ENCODE data around the gene SNX5.

Gene SNX5

DNA sequence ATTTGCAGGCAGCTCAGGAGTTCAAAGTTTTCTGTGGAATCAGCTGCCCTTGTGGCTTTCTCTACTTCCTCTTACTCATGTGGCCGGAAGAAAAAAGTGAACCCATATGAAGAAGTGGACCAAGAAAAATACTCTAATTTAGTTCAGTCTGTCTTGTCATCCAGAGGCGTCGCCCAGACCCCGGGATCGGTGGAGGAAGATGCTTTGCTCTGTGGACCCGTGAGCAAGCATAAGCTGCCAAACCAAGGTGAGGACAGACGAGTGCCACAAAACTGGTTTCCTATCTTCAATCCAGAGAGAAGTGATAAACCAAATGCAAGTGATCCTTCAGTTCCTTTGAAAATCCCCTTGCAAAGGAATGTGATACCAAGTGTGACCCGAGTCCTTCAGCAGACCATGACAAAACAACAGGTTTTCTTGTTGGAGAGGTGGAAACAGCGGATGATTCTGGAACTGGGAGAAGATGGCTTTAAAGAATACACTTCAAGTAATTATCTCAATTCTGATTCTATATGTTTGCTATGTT, 1.4 kb upstream of the SNX5 start:
- TF ChIP-seq, protein P1, sequence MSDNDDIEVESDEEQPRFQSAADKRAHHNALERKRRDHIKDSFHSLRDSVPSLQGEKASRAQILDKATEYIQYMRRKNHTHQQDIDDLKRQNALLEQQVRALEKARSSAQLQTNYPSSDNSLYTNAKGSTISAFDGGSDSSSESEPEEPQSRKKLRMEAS (IDR thresholded peaks at IDR 0.05; ENCODE audit: low read depth, low read length) = peak; percentile 76
- TF ChIP-seq POLR2A (IDR thresholded peaks at IDR 0.05; ENCODE audit: extremely low read depth, insufficient read length) (peak; percentile 69), MYC (IDR thresholded peaks at IDR 0.05; ENCODE audit: low read depth, low read length) (peak; percentile 85)
- TF ChIP-seq, protein P2, sequence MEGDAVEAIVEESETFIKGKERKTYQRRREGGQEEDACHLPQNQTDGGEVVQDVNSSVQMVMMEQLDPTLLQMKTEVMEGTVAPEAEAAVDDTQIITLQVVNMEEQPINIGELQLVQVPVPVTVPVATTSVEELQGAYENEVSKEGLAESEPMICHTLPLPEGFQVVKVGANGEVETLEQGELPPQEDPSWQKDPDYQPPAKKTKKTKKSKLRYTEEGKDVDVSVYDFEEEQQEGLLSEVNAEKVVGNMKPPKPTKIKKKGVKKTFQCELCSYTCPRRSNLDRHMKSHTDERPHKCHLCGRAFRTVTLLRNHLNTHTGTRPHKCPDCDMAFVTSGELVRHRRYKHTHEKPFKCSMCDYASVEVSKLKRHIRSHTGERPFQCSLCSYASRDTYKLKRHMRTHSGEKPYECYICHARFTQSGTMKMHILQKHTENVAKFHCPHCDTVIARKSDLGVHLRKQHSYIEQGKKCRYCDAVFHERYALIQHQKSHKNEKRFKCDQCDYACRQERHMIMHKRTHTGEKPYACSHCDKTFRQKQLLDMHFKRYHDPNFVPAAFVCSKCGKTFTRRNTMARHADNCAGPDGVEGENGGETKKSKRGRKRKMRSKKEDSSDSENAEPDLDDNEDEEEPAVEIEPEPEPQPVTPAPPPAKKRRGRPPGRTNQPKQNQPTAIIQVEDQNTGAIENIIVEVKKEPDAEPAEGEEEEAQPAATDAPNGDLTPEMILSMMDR (IDR thresholded peaks at IDR 0.05; ENCODE audit: low read depth, low read length) = no peak
- DNase-seq (ENCODE audit: low read depth) = peak; percentile 90
- H3K4me3 ChIP-seq (ENCODE audit: low read depth, low read length) = peak overlapping the region; percentile 97

DNA sequence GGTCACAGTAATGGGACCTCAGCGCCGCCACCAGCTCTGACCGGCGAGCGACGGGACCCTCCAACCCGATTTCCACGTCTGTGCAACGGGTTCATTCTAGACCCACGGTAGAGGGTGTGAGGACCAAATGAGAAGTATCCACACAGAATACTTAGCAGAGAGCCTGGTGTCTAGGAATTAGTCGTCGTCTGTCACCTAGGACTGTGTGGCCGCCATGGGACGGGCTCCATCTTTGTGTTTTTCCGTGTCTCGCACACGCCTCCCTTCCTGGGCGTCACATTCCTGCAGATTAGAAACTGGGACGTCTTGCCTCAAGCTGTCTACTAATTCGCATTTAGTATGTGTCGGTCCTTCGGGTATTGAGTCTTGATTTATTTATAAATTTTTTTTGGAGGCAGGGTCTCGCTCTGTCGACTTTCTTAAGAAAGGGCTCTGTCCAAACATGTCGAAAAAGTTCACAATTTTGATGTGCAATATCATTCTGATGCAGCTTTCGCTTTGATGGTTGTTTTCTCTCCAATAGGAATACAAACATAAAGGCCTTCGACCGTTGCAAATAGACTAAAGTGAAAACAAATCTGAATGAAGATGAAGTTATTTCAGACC, 787 bp upstream of the SNX5 start:
- peak overlapping the region; percentile 97 for H3K4me3 ChIP-seq (ENCODE audit: low read depth, low read length)
- TF ChIP-seq, protein P1 (IDR thresholded peaks at IDR 0.05; ENCODE audit: low read depth, low read length) = 0 out of 2 replicates have a peak, but pooled peaks have one; percentile 41
- TF ChIP-seq POLR2A (IDR thresholded peaks at IDR 0.05; ENCODE audit: extremely low read depth, insufficient read length) = no peak
- peak; percentile 69 for DNase-seq (ENCODE audit: low read depth)

DNA sequence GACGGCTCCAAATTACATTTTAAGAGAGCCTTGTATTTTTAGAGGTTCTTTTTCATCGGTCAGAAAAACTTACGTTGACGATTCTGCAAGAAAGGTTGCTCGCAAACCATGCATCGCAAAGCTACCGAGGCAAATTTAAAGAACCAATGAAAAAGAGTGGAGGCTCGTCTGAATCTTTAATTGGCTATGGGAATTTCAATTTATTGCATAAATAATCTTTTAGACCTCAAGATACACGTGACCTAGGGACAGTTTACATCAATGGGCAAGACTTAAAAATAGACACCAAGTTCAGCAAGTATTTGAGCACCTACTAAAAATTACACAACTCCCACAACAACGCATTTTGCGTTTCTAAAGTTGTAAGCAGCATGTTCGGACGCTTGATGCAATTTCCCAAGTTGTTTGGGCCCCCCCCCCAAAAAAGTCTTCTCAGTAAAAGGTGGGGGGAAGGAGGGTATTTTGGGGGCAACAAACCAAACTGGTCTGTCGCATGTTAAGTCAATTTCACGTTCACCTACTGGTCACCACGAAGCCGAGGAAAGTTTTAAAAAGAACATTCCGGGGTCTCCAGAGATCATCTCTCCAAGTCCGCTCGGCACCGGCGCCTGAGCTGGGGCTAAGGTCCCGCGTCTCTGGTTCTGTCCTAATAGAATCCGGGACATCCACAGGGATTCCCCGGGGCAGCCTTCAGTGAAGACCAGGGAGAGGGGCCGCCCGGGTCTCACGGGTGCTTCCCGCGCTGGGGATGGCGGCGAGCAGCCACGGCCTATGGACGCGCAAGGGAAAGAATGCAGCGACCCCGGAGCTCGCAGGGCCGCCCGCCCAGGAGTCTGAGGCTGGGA, 851 bp downstream of the SNX5 start:
- H3K4me3 ChIP-seq (ENCODE audit: low read depth, low read length) = peak overlapping the region; percentile 97
- peak; percentile 69 for DNase-seq (ENCODE audit: low read depth)
- TF ChIP-seq POLR2A (IDR thresholded peaks at IDR 0.05; ENCODE audit: extremely low read depth, insufficient read length) = peak; percentile 21
- peak; percentile 55; the same call in 1 of the 2 replicates for TF ChIP-seq MYC (IDR thresholded peaks at IDR 0.05; ENCODE audit: low read depth, low read length)
- TF ChIP-seq, protein P1 (IDR thresholded peaks at IDR 0.05; ENCODE audit: low read depth, low read length) = peak; percentile 86
- TF ChIP-seq, protein P2 (IDR thresholded peaks at IDR 0.05; ENCODE audit: low read depth, low read length) = no peak

DNA sequence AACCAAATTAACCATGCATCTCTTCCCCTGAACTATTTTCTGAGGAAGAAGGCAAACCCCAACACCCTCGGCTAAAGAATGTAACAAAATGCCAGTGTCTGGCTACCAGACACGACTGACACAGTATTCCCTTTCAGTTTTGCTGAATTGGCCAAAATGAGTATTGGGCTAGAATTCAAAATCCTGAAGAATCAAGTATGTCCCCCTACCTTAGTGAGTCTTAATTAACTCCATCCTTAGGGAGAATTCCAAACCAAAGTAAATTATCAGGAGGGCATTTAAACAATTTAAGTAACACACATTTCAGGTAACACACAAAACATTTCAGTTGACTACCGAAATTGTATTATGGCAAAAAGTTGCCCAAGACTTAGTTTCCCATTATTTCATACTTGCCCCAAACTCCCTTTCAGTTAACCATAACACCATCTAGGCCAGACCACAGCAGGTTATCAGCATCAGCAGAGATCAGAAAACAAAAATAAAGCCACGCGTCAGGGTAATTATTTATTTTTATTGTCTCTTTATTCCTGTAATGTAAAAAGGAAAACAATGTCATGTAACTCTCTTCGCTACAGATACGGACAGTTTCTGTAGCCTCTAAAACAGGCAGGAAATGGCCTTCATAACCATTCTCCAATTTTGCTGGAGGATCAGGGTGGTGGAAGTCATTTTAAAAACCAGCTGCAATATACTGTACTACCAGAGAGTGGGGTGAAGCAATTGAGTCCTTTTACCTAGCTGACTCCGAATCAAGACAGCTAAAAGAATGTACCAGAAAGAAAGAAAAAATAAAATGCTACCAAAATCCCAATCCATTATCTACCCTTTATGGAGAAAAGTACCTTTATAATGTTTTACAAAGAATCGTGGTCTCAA, 1.9 kb downstream of the SNX5 start:
- peak; percentile 76 for DNase-seq (ENCODE audit: low read depth)
- H3K4me3 ChIP-seq (ENCODE audit: low read depth, low read length) = peak overlapping the region; percentile 97
- TF ChIP-seq, protein P2 (IDR thresholded peaks at IDR 0.05; ENCODE audit: low read depth, low read length) = no peak
- TF ChIP-seq POLR2A (IDR thresholded peaks at IDR 0.05; ENCODE audit: extremely low read depth, insufficient read length) (no peak), MYC (IDR thresholded peaks at IDR 0.05; ENCODE audit: low read depth, low read length) (no peak)
- TF ChIP-seq, protein P1 (IDR thresholded peaks at IDR 0.05; ENCODE audit: low read depth, low read length) = no peak

DNA sequence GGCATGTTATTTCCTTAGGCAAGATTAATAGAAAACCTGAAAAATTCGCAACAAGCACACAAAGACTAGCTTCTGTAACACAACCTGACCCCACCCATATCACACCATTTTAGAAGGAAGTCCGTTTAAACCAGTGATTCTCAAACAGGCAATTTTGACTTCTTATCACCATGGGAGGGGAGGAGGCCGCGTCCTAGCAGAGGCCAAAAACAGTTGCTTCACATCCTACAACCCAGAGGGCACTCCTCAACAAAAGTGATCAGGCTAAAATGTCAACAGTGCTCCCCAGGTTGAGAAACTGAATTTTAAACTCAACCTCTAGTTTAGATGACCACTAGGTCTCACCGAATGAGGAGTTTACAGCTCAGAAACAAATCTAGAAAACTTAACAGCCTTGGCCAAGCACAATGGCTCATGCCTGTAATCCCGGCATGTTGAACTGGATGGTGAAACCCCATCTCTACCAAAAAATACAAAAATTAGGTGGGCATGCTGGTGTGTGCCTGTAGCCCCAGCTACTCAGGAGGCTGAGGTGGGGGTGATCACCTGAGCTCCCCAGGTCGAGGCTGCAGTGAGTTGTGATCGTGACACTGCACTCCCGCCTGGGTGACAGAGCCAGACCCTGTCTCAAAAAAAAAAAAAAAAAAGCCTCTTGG, 3.4 kb downstream of the SNX5 start:
- DNase-seq (ENCODE audit: low read depth) = peak; percentile 63
- H3K4me3 ChIP-seq (ENCODE audit: low read depth, low read length) = peak overlapping the region; percentile 97
- TF ChIP-seq, protein P1 (IDR thresholded peaks at IDR 0.05; ENCODE audit: low read depth, low read length) = no peak
- TF ChIP-seq POLR2A (IDR thresholded peaks at IDR 0.05; ENCODE audit: extremely low read depth, insufficient read length) = no peak
- TF ChIP-seq MYC (IDR thresholded peaks at IDR 0.05; ENCODE audit: low read depth, low read length) = no peak
- TF ChIP-seq, protein P2 (IDR thresholded peaks at IDR 0.05; ENCODE audit: low read depth, low read length) = no peak
